ACC112 (cell line): ENCODE results near the gene GJB3.

Experiments
- H2AFZ ChIP-seq: fragments of 200-600 bp; sonication (generic); one replicate; pipeline ENCODE4 v1.6.0; 2017; ENCODE audit warnings: antibody characterized with exemption, low read length; ENCODE audit not compliant: unreplicated experiment
- H3K27ac ChIP-seq: fragments of 200-600 bp; sonication (generic); 2 replicates; pipeline ENCODE4 v1.5.1; 2014; ENCODE audit warnings: low read depth, mild to moderate bottlenecking, antibody characterized with exemption, low read length, moderate library complexity
- H3K27me3 ChIP-seq: fragments of 200-600 bp; sonication (generic); 2 replicates; pipeline ENCODE4 v1.6.1; 2014; ENCODE audit warnings: mild to moderate bottlenecking, antibody characterized with exemption, low read length, moderate library complexity, mixed read lengths; ENCODE audit not compliant: insufficient read depth
- H3K36me3 ChIP-seq: fragments of 200-600 bp; sonication (generic); 2 replicates; pipeline ENCODE4 v1.6.1; 2016; ENCODE audit warnings: mild to moderate bottlenecking, antibody characterized with exemption, low read length, moderate library complexity, mixed read lengths; ENCODE audit not compliant: insufficient read depth
- H3K4me1 ChIP-seq: fragments of 200-600 bp; sonication (generic); one replicate; pipeline ENCODE4 v1.6.1; 2016; ENCODE audit warnings: low read length, mixed read lengths; ENCODE audit not compliant: insufficient read depth, unreplicated experiment, control insufficient read depth
- H3K4me3 ChIP-seq: fragments of 200-600 bp; sonication (generic); 2 replicates; pipeline ENCODE4 v1.5.1; 2014; ENCODE audit warnings: mild to moderate bottlenecking, low read depth, low read length
- H3K79me2 ChIP-seq: fragments of 200-600 bp; sonication (generic); one replicate; pipeline ENCODE4 v1.6.0; 2016; ENCODE audit warnings: low read length; ENCODE audit not compliant: control insufficient read depth, unreplicated experiment, insufficient read depth

The GJB3 gene

DNA sequence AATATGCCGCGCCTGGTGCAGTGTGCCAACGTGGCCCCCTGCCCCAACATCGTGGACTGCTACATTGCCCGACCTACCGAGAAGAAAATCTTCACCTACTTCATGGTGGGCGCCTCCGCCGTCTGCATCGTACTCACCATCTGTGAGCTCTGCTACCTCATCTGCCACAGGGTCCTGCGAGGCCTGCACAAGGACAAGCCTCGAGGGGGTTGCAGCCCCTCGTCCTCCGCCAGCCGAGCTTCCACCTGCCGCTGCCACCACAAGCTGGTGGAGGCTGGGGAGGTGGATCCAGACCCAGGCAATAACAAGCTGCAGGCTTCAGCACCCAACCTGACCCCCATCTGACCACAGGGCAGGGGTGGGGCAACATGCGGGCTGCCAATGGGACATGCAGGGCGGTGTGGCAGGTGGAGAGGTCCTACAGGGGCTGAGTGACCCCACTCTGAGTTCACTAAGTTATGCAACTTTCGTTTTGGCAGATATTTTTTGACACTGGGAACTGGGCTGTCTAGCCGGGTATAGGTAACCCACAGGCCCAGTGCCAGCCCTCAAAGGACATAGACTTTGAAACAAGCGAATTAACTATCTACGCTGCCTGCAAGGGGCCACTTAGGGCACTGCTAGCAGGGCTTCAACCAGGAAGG lies 4.3 kb downstream of the GJB3 start:
- Histone ChIP-seq H3K27ac (no peak overlapping the region), H3K4me1 (peaks cover 15% of the 10 kb centered on the region), H3K4me3 (no peak overlapping the region), H3K36me3 (no peaks in the 10 kb centered on the region), H2AFZ (no peak overlapping the region), H3K79me2 (no peaks in the 10 kb centered on the region), H3K27me3 (peaks cover 15% of the 10 kb centered on the region; the same call in 1 of the 2 replicates)

DNA sequence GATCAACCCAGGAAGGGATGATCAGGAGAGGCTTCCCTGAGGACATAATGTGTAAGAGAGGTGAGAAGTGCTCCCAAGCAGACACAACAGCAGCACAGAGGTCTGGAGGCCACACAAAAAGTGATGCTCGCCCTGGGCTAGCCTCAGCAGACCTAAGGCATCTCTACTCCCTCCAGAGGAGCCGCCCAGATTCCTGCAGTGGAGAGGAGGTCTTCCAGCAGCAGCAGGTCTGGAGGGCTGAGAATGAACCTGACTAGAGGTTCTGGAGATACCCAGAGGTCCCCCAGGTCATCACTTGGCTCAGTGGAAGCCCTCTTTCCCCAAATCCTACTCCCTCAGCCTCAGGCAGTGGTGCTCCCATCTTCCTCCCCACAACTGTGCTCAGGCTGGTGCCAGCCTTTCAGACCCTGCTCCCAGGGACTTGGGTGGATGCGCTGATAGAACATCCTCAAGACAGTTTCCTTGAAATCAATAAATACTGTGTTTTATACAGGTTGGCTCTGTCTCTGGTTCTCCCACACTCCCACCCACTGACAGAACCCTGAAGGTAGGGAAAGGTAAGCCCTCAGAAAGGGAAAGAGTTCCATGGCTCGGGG lies 5.0 kb downstream of the GJB3 start:
- Histone ChIP-seq H3K4me3 (no peak overlapping the region), H3K27ac (no peak overlapping the region), H3K4me1 (peaks cover 13% of the 10 kb centered on the region), H2AFZ (no peak overlapping the region), H3K36me3 (no peaks in the 10 kb centered on the region), H3K79me2 (no peaks in the 10 kb centered on the region), H3K27me3 (peaks cover 13% of the 10 kb centered on the region; the same call in 1 of the 2 replicates)

DNA sequence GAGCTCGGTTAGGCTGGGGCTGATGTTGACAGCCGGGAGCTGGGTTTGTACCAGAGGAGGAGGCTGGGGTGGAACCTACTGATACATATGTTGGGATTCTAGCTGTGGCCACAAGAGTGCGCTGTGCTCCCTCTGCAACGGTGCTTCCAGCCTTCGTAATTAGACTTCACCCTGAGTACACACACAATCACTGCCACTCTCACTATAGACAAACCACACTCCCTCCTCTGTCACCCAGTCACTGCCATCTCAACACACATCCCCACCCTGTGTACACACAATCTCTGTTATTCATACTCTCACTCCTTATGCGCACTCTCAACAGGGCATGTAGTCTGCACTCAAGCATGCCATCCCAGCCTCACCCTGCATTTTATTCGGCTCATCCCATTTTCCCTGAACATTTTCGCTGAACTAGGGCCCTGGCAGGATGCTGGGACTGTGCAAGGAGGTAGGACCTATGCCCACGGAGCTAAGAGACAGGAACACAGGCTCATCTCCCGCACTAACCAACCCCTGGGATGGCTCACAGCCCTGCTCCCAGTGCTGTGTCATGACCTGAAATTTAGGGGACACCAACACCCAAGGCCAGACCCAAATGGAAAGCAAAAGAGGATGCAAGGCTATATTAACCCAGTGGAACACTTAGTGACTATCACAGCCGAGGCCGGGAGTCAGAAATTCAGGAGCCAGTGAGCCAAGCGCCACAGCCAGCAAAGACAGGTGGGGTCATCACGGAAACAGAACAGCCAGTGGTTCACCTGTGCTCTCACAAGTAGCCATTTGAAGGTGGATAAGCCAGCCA lies 5.7 kb downstream of the GJB3 start:
- Histone ChIP-seq H3K4me1 (peaks cover 13% of the 10 kb centered on the region), H3K27me3 (peaks cover 9% of the 10 kb centered on the region; the same call in 1 of the 2 replicates), H3K4me3 (no peak overlapping the region), H2AFZ (no peak overlapping the region), H3K27ac (no peak overlapping the region), H3K79me2 (no peaks in the 10 kb centered on the region), H3K36me3 (no peaks in the 10 kb centered on the region)

DNA sequence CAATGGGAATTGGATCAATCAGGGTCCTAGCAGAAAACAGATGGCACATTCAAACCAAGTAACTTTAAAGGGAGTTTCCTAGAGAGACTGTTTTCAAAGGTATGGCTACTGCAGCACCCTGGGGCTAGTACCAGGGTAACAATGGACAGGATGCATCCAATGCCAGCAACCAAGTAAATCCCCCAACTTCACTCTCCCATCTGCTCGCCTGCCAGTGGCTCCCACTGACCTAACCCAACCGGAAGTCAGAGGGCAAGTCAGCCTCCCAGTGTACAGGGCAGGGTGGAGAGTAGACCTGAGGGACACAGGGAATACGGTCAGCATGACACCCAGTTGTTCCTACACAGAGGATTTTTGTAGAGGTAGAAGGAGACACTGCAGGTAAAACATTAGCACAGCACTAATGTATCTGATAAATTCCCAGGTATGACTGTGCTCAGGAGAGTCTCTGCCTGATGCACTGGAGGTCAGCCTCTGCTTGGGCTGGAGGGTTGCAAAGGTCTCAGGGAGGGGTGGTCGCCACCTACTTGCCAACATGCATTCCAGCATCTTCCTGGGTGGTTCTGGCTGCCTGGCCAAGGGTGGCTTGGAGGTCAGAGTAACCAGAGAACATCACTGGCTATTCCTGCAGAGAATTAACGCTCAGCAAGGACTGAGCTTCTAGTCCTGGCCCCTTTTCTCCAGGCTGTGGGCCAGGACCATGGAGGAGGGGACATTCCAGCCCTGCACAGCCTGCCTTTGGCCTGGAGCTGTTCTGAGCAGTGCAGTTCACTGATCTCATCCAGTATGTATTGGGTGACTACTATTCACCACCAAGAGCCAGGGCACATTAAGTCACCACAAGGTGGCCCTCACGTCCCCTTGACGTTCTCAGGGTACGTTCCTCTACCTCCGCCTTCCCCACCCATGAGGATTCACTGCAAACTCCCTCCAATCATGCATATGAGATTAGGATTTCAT lies 6.7 kb downstream of the GJB3 start:
- Histone ChIP-seq H3K27me3 (peaks cover 11% of the 10 kb centered on the region; the same call in 1 of the 2 replicates), H2AFZ (no peak overlapping the region), H3K27ac (no peak overlapping the region), H3K36me3 (no peaks in the 10 kb centered on the region), H3K4me1 (peaks cover 13% of the 10 kb centered on the region), H3K79me2 (no peaks in the 10 kb centered on the region), H3K4me3 (no peak overlapping the region)

DNA sequence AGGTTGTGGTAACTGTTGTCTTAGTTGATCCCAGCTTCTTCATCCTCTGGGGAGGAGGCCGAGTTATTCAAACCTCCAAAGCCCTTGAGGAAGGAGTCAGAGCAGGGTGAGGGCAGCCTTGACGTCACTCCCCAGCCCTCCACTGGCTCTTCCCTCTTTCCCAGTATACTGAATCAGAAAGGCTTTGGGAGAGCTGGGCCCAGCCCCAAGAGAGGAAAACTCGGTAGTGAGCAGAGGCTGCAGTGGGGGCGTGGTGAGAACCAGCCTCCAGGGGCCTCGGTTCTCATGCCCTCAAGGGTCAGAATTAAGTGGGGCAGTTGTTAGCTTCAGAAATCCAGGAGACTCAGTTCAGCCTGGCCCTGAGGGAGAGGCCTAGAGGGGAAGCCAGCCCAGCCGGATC lies 10.0 kb downstream of the GJB3 start:
- Histone ChIP-seq H3K36me3 (no peaks in the 10 kb centered on the region), H3K27me3 (peaks cover 23% of the 10 kb centered on the region), H3K27ac (no peak overlapping the region), H2AFZ (no peak overlapping the region), H3K4me1 (peaks cover 2% of the 10 kb centered on the region), H3K4me3 (no peak overlapping the region), H3K79me2 (no peaks in the 10 kb centered on the region)

DNA sequence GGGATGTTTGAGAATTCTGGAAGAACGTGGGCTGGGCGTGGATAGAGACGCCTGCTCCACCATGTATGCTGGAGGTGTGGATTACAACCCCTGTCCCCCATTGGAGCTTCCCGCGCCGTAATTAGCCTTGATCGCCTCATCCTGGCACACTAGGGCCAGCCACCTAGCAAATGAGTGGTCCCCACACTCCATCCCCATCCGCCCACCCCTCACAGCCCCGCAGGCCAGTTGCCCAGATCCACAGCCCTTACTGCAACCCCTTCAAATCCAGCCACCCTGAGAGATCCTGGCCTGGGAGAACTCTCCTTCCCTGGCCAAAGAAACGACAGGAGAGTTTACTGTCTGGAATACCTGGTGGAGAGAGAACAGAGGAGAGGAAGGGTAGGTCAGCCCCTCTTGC lies 11.4 kb downstream of the GJB3 start:
- Histone ChIP-seq H3K79me2 (no peaks in the 10 kb centered on the region), H3K27ac (no peak overlapping the region), H3K4me3 (no peak overlapping the region), H3K36me3 (no peaks in the 10 kb centered on the region), H3K27me3 (peaks cover 23% of the 10 kb centered on the region), H3K4me1 (peaks cover 2% of the 10 kb centered on the region), H2AFZ (no peak overlapping the region)

DNA sequence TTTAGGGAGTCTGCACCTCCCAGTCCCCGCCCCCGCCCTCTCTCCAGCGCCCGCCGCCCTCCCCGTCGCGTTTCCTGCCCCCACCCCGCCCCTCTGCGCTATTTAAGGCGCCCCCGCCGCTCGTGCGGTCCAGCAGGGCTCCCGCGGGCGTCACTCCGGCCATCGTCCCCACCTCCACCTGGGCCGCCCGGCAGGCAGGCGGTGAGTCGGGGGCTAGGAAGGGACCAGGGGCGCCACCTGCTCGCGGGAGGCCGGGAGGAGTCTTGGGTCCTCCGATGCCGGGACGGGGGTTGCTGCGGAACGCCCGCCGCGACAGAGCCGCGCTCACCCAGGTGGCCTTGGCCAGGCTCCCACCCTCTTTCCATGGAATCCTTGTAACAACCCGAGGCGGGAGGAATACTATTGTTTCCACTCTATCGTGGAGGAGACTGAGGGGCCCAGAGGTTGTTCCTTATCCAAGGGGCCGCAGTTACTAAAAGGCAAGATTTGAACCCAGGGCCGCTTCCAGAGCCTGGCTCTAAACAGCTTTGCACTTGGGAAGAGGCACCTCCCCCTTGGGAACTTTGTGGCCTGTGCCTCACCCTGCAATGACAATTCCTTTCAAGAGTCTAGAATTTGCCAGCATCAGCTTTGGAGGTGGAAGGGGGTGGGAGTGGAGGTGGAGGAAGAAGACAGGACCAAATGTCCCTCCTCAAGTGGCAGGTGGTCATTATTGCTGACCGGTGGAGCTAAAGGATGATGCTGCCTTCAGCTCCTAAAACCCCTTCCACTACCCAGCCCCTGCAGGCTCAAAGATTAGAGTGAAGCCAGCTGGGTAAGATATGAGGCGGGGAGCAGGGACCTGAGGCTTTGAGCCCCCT lies 12.1 kb downstream of the GJB3 start, which contains the start of gene GJA4:
GJA4 (plus strand) TSS at position 132 of the 860 bp plus-strand sequence. CDS start 1,215 bp downstream, outside the sequence.
- Histone ChIP-seq H2AFZ (no peak within 1 kb of the TSS), H3K4me3 (no peak within 1 kb of the TSS)

DNA sequence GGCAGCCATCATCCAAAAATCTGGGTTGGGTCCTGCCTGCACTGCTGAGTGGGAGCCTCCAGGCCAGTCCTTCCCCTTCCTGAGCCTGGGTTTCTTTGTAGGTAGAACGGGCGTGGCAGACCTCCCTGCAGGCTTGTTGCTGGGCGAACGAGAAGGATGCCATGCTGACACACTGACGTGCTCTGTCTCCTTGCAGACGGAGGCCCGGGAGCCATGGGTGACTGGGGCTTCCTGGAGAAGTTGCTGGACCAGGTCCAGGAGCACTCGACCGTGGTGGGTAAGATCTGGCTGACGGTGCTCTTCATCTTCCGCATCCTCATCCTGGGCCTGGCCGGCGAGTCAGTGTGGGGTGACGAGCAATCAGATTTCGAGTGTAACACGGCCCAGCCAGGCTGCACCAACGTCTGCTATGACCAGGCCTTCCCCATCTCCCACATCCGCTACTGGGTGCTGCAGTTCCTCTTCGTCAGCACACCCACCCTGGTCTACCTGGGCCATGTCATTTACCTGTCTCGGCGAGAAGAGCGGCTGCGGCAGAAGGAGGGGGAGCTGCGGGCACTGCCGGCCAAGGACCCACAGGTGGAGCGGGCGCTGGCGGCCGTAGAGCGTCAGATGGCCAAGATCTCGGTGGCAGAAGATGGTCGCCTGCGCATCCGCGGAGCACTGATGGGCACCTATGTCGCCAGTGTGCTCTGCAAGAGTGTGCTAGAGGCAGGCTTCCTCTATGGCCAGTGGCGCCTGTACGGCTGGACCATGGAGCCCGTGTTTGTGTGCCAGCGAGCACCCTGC lies 13.2 kb downstream of the GJB3 start:
- H3K27me3 ChIP-seq, result peaks cover 23% of the 10 kb centered on the region
- H3K36me3 ChIP-seq, result no peaks in the 10 kb centered on the region
- H3K27ac ChIP-seq, result no peak overlapping the region
- H3K4me1 ChIP-seq, result peaks cover 2% of the 10 kb centered on the region
- no peak overlapping the region for H3K4me3 ChIP-seq
- H2AFZ ChIP-seq, result no peak overlapping the region
- no peaks in the 10 kb centered on the region for H3K79me2 ChIP-seq

More for the DNA sequence above, 12.1 kb downstream of the GJB3 start, which contains the start of gene GJA4:
- peaks cover 2% of the 10 kb centered on the region for H3K4me1 ChIP-seq
- no peaks in the 10 kb centered on the region for H3K79me2 ChIP-seq
- no peak within 1 kb of the TSS for H3K27ac ChIP-seq
- H3K27me3 ChIP-seq, result peaks cover 23% of the 10 kb centered on the region
- no peaks in the 10 kb centered on the region for H3K36me3 ChIP-seq

DNA sequence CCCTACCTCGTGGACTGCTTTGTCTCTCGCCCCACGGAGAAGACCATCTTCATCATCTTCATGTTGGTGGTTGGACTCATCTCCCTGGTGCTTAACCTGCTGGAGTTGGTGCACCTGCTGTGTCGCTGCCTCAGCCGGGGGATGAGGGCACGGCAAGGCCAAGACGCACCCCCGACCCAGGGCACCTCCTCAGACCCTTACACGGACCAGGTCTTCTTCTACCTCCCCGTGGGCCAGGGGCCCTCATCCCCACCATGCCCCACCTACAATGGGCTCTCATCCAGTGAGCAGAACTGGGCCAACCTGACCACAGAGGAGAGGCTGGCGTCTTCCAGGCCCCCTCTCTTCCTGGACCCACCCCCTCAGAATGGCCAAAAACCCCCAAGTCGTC lies 13.8 kb downstream of the GJB3 start:
- H3K27ac ChIP-seq, result no peak overlapping the region
- H3K4me3 ChIP-seq, result no peak overlapping the region
- H2AFZ ChIP-seq, result no peak overlapping the region
- H3K36me3 ChIP-seq, result no peaks in the 10 kb centered on the region
- peaks cover 23% of the 10 kb centered on the region for H3K27me3 ChIP-seq
- no peaks in the 10 kb centered on the region for H3K79me2 ChIP-seq
- peaks cover 2% of the 10 kb centered on the region for H3K4me1 ChIP-seq
